ENCODE data around the gene C16orf78. TPM values are rescaled to one million over a fixed set of nuclear protein-coding genes. Genes with fewer than 3 reads are reported as not detected.

Gene C16orf78
- total and polyA plus RNA-seq, 2 donors (not counting 1 experiment from before 2014, with no cell fraction given): not detected

- Histone ChIP-seq H3K36me3 (replicated peaks in 1 of 2; ENCODE audit: control extremely low read depth in 1 of 2, control insufficient read depth in 1 of 2, extremely low read depth in 1 of 2, insufficient read depth in 2 of 2, low read length in 1 of 2) (no peaks in the 10 kb centered on the region), H3K9me3 (ENCODE audit: control extremely low read depth in 1 of 3, control insufficient read depth in 2 of 3, insufficient read depth in 1 of 3, low read length in 2 of 3) (no peaks in the 10 kb centered on the region), H3K27ac (ENCODE audit: low read length in 2 of 2) (no peak overlapping the region), H3K9ac (ENCODE audit: low read length) (no peak overlapping the region), H3K79me2 (ENCODE audit: control insufficient read depth, insufficient read depth, low read length) (no peaks in the 10 kb centered on the region), H4K20me1 (ENCODE audit: control insufficient read depth, insufficient read depth, low read length, poor library complexity, severe bottlenecking) (no peaks in the 10 kb centered on the region), H3K27me3 (replicated peaks in 1 of 4; ENCODE audit: control extremely low read depth in 1 of 4, control insufficient read depth in 3 of 4, insufficient read depth in 4 of 4, low read length in 3 of 4) (peaks cover 0 to 5% (median 2%) of the 10 kb centered on the region in 4 experiments), H3K4me1 (ENCODE audit: control insufficient read depth in 2 of 2, insufficient read depth in 2 of 2, low read length in 2 of 2) (no peaks in the 10 kb centered on the region), H3K4me3 (ENCODE audit: control extremely low read depth in 1 of 5, extremely low read depth in 1 of 5, insufficient read depth in 1 of 5, low read depth in 2 of 5, low read length in 4 of 5) (no peak overlapping the region), H3K4me2 (replicated peaks; ENCODE audit: low read depth, low read length, poor library complexity, severe bottlenecking) (no peak overlapping the region), H2AFZ (ENCODE audit: insufficient read depth, low read depth, low read length, poor library complexity, severe bottlenecking) (no peak overlapping the region)
- no peak for TF ChIP-seq EZH2 (IDR thresholded peaks at IDR 0.05; ENCODE audit: borderline replicate concordance, insufficient read depth, low read depth, low read length, poor library complexity, severe bottlenecking)
- TF ChIP-seq CTCF (IDR thresholded peaks at IDR 0.05): no peak
- no peaks in the 10 kb centered on the region for H3K4me1 Mint-ChIP-seq
- peaks cover 2% of the 10 kb centered on the region for H3K27me3 Mint-ChIP-seq
- peaks cover 2% of the 10 kb centered on the region for H3K9me3 Mint-ChIP-seq (ENCODE audit: insufficient read depth)
- WGBS (ENCODE audit: insufficient coverage): 82% methylated on average over 6 of the region's 11 CpGs
- intact Hi-C loops (cut with micrococcal nuclease): no loop called here
- ATAC-seq (ENCODE audit: low read depth) (no peak), DNase-seq (no peak)
- no peak overlapping the region for H3K27ac Mint-ChIP-seq
- CTCF ChIA-PET: no interaction called here
- no peak overlapping the region for H3K4me3 Mint-ChIP-seq
- POLR2A ChIA-PET: no interaction called here
These were observed 4.6 kb downstream of the C16orf78 start for GRCh38 chr16:49378238-49378637.

GRCh38 chr16:49378816-49379215, 5.2 kb downstream of the C16orf78 start:
- CTCF ChIA-PET: no interaction called here
- H3K79me2 ChIP-seq (ENCODE audit: control insufficient read depth, insufficient read depth, low read length): no peaks in the 10 kb centered on the region
- peaks cover 0 to 5% (median 2%) of the 10 kb centered on the region in 4 experiments for H3K27me3 ChIP-seq (replicated peaks in 1 of 4; ENCODE audit: control extremely low read depth in 1 of 4, control insufficient read depth in 3 of 4, insufficient read depth in 4 of 4, low read length in 3 of 4)
- Mint-ChIP-seq H3K27me3 (peaks cover 2% of the 10 kb centered on the region), H3K9me3 (ENCODE audit: insufficient read depth) (peaks cover 2% of the 10 kb centered on the region), H3K4me1 (no peaks in the 10 kb centered on the region), H3K4me3 (no peak overlapping the region), H3K27ac (no peak overlapping the region)
- intact Hi-C loops (cut with micrococcal nuclease): no loop called here
- H2AFZ ChIP-seq (ENCODE audit: insufficient read depth, low read depth, low read length, poor library complexity, severe bottlenecking): no peak overlapping the region
- H3K4me2 ChIP-seq (replicated peaks; ENCODE audit: low read depth, low read length, poor library complexity, severe bottlenecking): no peak overlapping the region
- H3K9me3 ChIP-seq (ENCODE audit: control extremely low read depth in 1 of 3, control insufficient read depth in 2 of 3, insufficient read depth in 1 of 3, low read length in 2 of 3): no peaks in the 10 kb centered on the region
- no peak overlapping the region for H3K9ac ChIP-seq (ENCODE audit: low read length)
- 38% methylated on average over 1 of the region's 1 CpG for WGBS (ENCODE audit: insufficient coverage)
- no peaks in the 10 kb centered on the region for H3K36me3 ChIP-seq (replicated peaks in 1 of 2; ENCODE audit: control extremely low read depth in 1 of 2, control insufficient read depth in 1 of 2, extremely low read depth in 1 of 2, insufficient read depth in 2 of 2, low read length in 1 of 2)
- H3K27ac ChIP-seq (ENCODE audit: low read length in 2 of 2): no peak overlapping the region
- no peaks in the 10 kb centered on the region for H3K4me1 ChIP-seq (ENCODE audit: control insufficient read depth in 2 of 2, insufficient read depth in 2 of 2, low read length in 2 of 2)
- ATAC-seq (ENCODE audit: low read depth) (no peak), DNase-seq (no peak)
- TF ChIP-seq EZH2 (IDR thresholded peaks at IDR 0.05; ENCODE audit: borderline replicate concordance, insufficient read depth, low read depth, low read length, poor library complexity, severe bottlenecking): no peak
- no peak for TF ChIP-seq CTCF (IDR thresholded peaks at IDR 0.05)
- no peak overlapping the region for H3K4me3 ChIP-seq (ENCODE audit: control extremely low read depth in 1 of 5, extremely low read depth in 1 of 5, insufficient read depth in 1 of 5, low read depth in 2 of 5, low read length in 4 of 5)
- POLR2A ChIA-PET: no interaction called here
- no peaks in the 10 kb centered on the region for H4K20me1 ChIP-seq (ENCODE audit: control insufficient read depth, insufficient read depth, low read length, poor library complexity, severe bottlenecking)

All from B cell (primary cell).